ENCODE data around the gene CFAP70. TPM values are rescaled to one million over a fixed set of nuclear protein-coding genes. Genes with fewer than 3 reads are reported as not detected.

The CFAP70 gene
- total RNA-seq: 1.1 and 1.2 TPM in 2 replicates

DNA sequence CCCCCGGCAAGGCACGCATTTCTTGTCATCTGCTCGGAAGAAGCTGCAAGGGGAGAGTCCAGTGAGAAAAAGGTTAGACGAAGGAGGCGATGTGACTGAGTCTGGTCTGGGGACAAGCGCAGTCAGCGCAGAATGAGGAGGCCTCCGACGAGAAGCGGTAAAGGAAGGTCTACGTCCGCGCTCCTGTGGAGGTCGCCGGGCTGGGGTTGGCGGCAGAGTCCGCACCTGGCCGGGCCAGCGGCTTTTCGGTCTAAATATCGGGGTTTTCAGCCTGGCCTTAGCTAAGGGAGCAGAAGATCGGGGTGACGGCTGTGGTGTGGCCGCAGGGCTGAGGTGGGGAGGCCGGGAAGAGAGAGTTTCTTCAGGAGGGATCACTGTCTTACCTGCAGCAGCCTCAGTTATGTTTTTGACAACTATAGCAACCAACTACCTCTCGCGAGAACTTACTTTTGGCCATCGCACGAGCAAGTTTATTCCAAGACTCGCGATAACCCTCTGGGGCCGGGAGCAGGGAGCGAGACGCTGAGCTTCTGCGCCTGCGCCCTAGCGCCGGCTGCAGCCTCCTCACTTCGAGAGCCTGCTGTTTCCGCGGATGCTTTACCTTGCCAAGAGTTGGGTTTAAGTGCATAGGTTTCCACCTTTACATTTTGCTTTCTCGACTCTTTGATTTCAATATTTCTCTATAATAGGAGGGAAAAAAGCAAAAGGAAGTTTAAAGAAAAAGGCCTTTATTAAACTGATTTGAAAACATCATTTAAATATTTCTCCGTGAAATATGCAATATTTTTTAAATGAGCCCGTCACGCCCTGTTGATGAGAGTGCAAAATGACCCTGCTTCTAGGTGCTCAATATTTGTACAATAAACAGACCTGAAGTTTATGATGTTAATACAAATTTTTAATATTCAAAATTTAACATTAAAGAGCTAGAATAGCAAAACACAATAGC lies at the start of gene CFAP70:
Gene CFAP70, minus strand, starts transcription at position 534 of the 949 bp plus-strand sequence. CDS start 4,068 bp downstream, outside the sequence.
- H3K4me1 ChIP-seq (ENCODE audit: insufficient read depth, low read length): peaks cover 12% of the 10 kb centered on the region
- peak within 1 kb of the TSS; percentile 77 for H3K4me3 ChIP-seq (ENCODE audit: insufficient read depth, low read length)
- peaks cover 2% of the 10 kb centered on the region for H3K27me3 ChIP-seq (ENCODE audit: insufficient read depth, low read length)
- TF ChIP-seq, protein P1, sequence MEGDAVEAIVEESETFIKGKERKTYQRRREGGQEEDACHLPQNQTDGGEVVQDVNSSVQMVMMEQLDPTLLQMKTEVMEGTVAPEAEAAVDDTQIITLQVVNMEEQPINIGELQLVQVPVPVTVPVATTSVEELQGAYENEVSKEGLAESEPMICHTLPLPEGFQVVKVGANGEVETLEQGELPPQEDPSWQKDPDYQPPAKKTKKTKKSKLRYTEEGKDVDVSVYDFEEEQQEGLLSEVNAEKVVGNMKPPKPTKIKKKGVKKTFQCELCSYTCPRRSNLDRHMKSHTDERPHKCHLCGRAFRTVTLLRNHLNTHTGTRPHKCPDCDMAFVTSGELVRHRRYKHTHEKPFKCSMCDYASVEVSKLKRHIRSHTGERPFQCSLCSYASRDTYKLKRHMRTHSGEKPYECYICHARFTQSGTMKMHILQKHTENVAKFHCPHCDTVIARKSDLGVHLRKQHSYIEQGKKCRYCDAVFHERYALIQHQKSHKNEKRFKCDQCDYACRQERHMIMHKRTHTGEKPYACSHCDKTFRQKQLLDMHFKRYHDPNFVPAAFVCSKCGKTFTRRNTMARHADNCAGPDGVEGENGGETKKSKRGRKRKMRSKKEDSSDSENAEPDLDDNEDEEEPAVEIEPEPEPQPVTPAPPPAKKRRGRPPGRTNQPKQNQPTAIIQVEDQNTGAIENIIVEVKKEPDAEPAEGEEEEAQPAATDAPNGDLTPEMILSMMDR (IDR thresholded peaks at IDR 0.05; ENCODE audit: extremely low read depth, low read depth, low read length): no peak
- H3K36me3 ChIP-seq (ENCODE audit: insufficient read depth, low read length): no peaks in the 10 kb centered on the region
- peak; percentile 96 for DNase-seq (ENCODE audit: insufficient read length, low spot score, missing footprints)
- H3K27ac ChIP-seq (ENCODE audit: low read depth, low read length): peak within 1 kb of the TSS; percentile 60
- no peaks in the 10 kb centered on the region for H3K9me3 ChIP-seq (ENCODE audit: low read depth, low read length)
- H3K79me2 ChIP-seq (ENCODE audit: insufficient read depth, low read length): no peaks in the 10 kb centered on the region
- H4K20me1 ChIP-seq (ENCODE audit: insufficient read depth, low read length): no peaks in the 10 kb centered on the region
- peak within 1 kb of the TSS; percentile 91 for H3K4me2 ChIP-seq (ENCODE audit: insufficient read depth, low read length)
- peak within 1 kb of the TSS; percentile 87 for H2AFZ ChIP-seq (ENCODE audit: low read length)

DNA sequence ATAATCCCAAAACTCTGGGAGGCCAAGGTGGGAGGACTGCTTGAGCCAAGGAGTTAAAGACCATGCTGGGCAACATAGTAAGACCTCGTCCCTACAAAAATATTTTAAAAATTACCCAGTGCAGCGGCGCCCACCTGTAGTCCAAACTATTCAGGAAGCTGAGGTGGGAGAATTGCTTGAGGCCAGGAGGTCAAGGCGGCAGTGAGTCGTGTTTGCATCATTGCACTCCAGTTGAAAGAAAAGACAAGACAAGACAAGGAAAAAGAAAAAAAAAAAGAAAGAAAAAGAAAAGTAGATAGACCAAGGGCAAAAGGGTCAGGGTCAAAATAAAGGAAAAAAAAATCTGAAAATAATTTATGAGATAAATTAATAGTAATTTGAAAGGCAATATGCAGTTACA lies 49.4 kb upstream of the CFAP70 start:
- no peak overlapping the region for H3K4me3 ChIP-seq (ENCODE audit: insufficient read depth, low read length)
- DNase-seq (ENCODE audit: insufficient read length, low spot score, missing footprints): no peak
- H3K4me2 ChIP-seq (ENCODE audit: insufficient read depth, low read length): no peak overlapping the region
- H3K9me3 ChIP-seq (ENCODE audit: low read depth, low read length): no peaks in the 10 kb centered on the region
- H3K27me3 ChIP-seq (ENCODE audit: insufficient read depth, low read length): no peaks in the 10 kb centered on the region
- no peak overlapping the region for H3K27ac ChIP-seq (ENCODE audit: low read depth, low read length)
- no peak overlapping the region for H2AFZ ChIP-seq (ENCODE audit: low read length)
- H3K36me3 ChIP-seq (ENCODE audit: insufficient read depth, low read length): no peaks in the 10 kb centered on the region
- TF ChIP-seq, protein P1 (IDR thresholded peaks at IDR 0.05; ENCODE audit: extremely low read depth, low read depth, low read length): no peak
- H4K20me1 ChIP-seq (ENCODE audit: insufficient read depth, low read length): peaks cover 61% of the 10 kb centered on the region
- peaks cover 21% of the 10 kb centered on the region for H3K4me1 ChIP-seq (ENCODE audit: insufficient read depth, low read length)
- H3K79me2 ChIP-seq (ENCODE audit: insufficient read depth, low read length): peaks cover 94% of the 10 kb centered on the region

DNA sequence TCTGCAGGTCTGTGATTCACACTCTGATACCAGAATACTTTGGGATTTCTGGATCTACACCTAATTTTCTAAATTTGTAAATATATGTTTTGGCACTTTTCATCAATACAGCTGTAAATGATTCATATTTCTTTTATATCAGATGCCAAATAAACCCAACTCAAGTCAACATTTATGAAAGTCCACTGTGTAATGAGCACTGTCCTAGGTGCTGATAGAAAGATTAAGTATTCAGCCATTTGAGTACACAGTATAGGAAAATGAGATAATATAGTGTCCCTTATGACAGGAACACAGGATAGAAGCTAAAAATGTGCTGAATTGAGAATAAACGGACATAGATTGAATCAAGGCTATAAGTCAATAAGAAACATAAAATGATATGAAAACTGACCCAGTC lies 48.8 kb upstream of the CFAP70 start:
- Histone ChIP-seq H3K4me1 (ENCODE audit: insufficient read depth, low read length) (peaks cover 16% of the 10 kb centered on the region), H3K79me2 (ENCODE audit: insufficient read depth, low read length) (peaks cover 98% of the 10 kb centered on the region), H3K4me2 (ENCODE audit: insufficient read depth, low read length) (no peak overlapping the region), H3K27me3 (ENCODE audit: insufficient read depth, low read length) (no peaks in the 10 kb centered on the region), H3K9me3 (ENCODE audit: low read depth, low read length) (no peaks in the 10 kb centered on the region), H3K4me3 (ENCODE audit: insufficient read depth, low read length) (no peak overlapping the region), H3K27ac (ENCODE audit: low read depth, low read length) (no peak overlapping the region), H3K36me3 (ENCODE audit: insufficient read depth, low read length) (no peaks in the 10 kb centered on the region), H4K20me1 (ENCODE audit: insufficient read depth, low read length) (peaks cover 64% of the 10 kb centered on the region), H2AFZ (ENCODE audit: low read length) (no peak overlapping the region)
- TF ChIP-seq, protein P1 (IDR thresholded peaks at IDR 0.05; ENCODE audit: extremely low read depth, low read depth, low read length): no peak
- DNase-seq (ENCODE audit: insufficient read length, low spot score, missing footprints): peak; percentile 29

DNA sequence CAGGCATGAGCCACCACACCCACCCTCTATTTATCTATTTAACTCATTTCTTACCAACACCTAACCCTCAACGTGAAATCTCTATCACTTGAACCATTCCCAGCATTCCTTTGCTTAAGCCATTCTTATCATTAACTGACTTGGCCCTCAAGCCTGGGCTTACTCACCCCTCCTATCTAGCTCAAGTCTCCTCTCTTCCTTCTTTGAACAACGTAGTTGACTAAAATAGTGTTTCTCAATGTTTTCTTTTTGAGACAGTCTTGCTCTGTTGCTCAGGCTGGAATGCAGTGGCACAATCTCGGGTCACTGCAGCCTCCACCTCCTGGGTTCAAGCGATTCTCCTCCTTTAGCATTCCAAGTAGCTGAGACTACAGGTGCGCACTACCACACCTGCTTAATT lies 48.2 kb upstream of the CFAP70 start:
- Histone ChIP-seq H3K27me3 (ENCODE audit: insufficient read depth, low read length) (no peaks in the 10 kb centered on the region), H3K4me1 (ENCODE audit: insufficient read depth, low read length) (peaks cover 11% of the 10 kb centered on the region), H2AFZ (ENCODE audit: low read length) (no peak overlapping the region), H3K27ac (ENCODE audit: low read depth, low read length) (no peak overlapping the region), H3K4me3 (ENCODE audit: insufficient read depth, low read length) (no peak overlapping the region), H3K36me3 (ENCODE audit: insufficient read depth, low read length) (no peaks in the 10 kb centered on the region), H3K4me2 (ENCODE audit: insufficient read depth, low read length) (no peak overlapping the region), H4K20me1 (ENCODE audit: insufficient read depth, low read length) (peaks cover 68% of the 10 kb centered on the region), H3K9me3 (ENCODE audit: low read depth, low read length) (no peaks in the 10 kb centered on the region), H3K79me2 (ENCODE audit: insufficient read depth, low read length) (peaks cover 100% of the 10 kb centered on the region)
- peak; percentile 64 for DNase-seq (ENCODE audit: insufficient read length, low spot score, missing footprints)
- TF ChIP-seq, protein P1 (IDR thresholded peaks at IDR 0.05; ENCODE audit: extremely low read depth, low read depth, low read length): no peak
